ENCODE measurements around the gene ATP13A2.
A peak's percentile ranks its signal among the peaks of the same experiment; 100 is the strongest.

The ATP13A2 gene

DNA sequence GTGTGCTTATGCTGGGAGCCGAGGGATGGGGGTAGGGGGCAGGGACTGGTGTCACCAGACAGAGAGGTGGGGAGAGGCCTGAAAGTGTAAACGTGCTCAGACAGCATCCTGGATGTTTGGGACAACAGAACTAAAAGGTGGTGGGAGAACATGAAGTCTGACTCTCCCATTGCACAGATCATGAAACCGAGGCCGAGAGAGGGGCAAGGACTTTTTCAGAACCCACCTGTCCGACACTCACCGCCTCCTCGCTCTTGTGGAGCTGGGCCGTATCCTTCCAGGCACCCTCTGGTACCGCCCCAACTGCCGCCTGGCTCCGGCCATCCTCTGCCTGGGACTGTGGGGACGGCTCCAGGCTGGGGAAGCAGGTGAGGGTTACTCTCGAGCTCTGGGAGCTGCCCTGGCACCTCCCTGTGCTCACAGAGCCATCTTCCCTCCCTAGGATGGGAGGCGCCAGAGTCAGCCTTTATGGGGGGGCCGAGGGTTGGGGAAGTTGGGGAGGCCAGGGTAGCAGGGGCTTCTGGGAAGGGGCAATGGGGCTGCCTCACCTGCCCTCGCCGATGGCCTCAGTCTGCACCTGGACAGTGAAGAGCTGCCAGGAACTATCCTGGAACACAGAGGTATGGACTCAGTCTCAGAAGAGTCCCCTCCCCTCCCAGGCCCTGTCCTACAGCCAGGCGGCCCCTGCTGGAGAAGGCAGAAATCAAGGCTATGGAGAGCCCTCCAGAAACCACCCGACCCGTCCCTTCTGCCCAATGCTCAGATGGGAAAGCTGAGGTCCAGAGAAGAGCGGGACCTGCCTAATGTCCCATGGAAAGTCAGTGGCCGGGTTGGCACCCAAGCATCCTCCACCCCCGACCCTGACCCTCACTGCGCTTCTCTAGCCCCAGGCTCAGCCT is 7.0 kb downstream of the ATP13A2 start:
- no peak for DNase-seq (ENCODE audit: low spot score)

DNA sequence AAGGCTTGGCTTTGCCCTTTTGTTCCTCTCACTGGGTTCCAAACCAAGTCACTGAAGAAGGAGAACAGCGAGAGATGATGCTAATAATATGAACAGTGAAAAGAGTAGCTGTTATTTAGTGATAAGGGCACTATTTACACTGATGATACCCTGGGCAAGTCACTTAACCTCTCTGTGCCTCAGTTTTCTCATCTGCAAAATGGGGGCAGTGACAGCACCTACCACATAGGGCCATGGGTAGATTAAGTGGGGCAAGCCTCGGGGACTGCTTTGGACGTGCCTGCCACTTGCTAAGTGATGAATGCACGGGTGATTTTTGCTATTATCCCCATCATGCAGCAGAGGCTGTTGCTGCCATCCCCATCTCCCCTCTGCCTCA is 9.2 kb downstream of the ATP13A2 start:
- no peak for DNase-seq (ENCODE audit: low spot score)

DNA sequence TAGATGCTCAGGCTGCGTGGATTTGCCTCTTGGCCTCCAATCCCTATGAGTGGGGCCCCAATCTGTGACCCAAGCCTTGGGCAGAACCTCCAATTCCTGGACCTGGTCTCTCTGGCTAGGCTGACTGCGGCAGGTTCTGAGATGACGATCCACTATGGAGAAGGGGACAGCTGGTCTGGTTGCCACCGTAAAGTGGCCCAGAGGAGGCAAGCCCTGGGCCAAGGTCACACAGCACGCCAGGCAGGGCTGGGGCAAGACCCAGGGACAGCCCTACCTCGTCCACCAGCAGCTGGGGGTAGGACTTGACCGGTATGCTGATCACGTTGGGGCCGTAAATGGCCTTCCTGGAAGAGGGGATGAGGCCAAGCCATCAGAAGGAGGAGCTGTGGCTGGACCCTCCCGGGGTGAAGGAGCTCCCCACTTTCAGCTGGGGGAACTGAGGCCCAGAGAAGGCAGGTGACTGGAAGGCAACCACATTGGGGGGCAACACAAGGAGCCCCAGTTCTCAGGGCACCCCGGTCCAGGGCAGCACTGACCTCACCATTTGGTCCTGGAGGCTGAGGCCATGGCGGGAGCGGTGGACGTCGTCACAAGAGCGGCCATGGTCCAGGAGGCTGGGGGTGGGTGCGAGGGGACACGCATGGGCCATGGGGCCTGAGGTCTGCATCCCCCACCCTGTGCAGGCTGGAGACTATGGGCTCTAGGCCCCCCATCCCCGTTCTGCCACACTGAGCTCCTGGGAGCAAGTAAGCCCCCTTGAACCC is 9.8 kb downstream of the ATP13A2 start:
- DNase-seq (ENCODE audit: low spot score) = no peak

DNA sequence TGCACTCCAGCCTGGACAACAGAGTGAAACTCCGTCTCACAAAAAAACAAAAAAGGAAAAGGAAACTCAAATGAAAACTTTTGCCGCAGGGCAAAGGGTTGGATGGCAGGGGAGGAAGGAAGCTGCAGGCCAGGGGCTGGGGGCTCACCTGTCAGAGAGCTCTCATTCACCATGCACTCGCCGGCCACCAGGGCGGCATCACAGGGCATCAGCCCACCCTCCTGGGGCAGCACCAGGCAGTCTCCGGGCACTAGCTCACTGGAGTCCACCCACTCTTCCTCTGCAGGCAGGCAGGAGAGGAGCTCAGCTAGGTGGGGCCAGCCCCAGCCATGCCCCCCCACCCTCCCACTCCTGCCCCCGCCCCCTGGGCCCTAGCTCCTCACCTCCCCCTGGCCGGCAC is 11.9 kb downstream of the ATP13A2 start:
- no peak for DNase-seq (ENCODE audit: low spot score)

- no peak for DNase-seq (ENCODE audit: low spot score)
Observed at GRCh38 chr1:16998589-16998988, 13.1 kb downstream of the ATP13A2 start.

GRCh38 chr1:16996845-16997244 is 14.9 kb downstream of the ATP13A2 start:
- no peak for DNase-seq (ENCODE audit: low spot score)

GRCh38 chr1:16993521-16994038 is 18.1 kb downstream of the ATP13A2 start:
- DNase-seq (ENCODE audit: low spot score) = no peak

GRCh38 chr1:16992675-16993074 is 19.1 kb downstream of the ATP13A2 start:
- DNase-seq (ENCODE audit: low spot score) = no peak

DNA sequence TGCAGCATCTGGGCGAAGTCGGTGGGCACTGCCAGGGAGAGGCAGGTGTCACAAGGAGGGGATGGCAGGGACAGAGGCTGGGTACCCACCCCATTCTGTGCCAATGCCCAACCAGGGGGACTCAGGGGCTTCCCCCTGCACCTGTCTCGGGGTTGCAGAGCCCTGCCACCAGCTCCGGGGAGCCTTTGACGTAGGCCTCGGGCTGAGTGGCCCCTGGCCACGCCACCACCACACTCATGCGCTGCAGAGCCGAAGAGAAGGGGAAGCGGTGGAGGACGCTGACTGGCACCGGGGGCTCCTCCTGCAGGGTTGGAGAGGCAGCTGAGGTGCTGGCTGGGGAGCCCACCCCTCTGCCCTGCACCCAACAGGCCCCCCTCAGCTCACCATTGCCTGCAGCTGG is 19.6 kb downstream of the ATP13A2 start:
- DNase-seq (ENCODE audit: low spot score) = no peak

GRCh38 chr1:16991571-16991970 is 20.2 kb downstream of the ATP13A2 start:
- DNase-seq (ENCODE audit: low spot score) = no peak

- no peak for DNase-seq (ENCODE audit: low spot score)
Observed at GRCh38 chr1:16989676-16990391, 21.9 kb downstream of the ATP13A2 start.

GRCh38 chr1:16988210-16988609 is 23.5 kb downstream of the ATP13A2 start:
- DNase-seq (ENCODE audit: low spot score) = no peak

DNA sequence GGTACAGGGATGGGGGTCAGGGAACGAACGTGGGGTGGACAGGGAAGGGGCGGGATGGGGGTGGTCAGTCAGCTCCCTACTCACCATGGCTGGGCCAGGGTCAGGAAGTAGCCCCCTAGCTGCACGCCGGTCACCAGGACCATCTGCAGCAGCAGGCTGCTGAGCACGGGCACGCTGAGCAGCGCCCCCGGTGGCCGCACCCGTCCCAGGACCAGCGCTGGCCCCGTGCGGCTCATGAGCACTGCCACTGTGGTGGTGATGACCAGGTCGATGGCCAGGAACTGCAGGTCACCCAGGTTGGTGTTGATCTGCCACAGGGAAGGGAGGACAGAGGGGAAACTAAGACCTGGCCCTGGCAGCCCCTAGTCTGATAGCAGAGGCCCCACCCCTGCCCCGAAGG is 24.8 kb downstream of the ATP13A2 start:
- DNase-seq (ENCODE audit: low spot score) = no peak

- DNase-seq (ENCODE audit: low spot score) = no peak
Observed at GRCh38 chr1:16986560-16986959, 25.2 kb downstream of the ATP13A2 start.

DNA sequence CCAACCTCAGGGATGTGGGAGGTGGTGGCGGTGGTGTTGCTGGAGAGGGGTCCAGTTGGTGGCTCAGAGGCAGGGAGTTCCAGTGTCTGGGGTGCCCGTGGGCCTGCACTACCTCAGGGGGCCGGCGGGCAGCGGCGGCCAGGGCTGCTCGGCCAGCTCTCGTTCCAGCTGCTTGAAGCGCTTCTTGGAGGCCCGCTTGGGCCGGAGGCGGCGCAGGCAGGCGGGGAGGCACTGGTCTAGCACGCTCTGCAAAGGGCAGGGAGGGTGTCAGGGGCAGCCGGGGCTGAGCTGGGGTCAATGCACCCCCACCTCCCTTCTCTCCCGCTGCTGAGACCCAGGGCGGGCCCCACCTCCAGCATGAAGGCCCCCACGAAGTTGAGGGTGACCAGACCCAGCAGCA is 25.6 kb downstream of the ATP13A2 start:
- DNase-seq (ENCODE audit: low spot score) = no peak

- DNase-seq (ENCODE audit: low spot score) = no peak
Observed at GRCh38 chr1:16984717-16985116, 27.0 kb downstream of the ATP13A2 start.

DNA sequence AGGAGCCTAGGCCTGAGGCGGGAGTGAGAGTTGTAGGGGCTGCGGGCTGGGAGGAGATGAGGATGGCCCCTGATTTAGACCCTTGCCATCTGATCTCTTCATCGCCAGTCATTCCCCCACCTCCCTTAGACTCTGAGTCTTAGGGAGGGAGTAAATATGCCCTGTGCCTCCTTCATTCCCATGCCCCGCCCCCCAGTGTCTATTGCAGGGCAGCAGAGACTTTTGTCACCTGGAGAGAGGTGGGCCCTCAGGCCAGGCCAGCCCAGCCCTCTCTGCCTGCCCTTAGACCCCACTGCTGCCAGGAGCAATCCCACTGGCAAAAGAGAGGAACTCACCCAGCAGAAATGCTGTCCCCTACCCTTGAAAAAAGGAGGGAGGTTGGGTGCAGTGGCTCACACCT is 28.1 kb downstream of the ATP13A2 start:
- no peak for DNase-seq (ENCODE audit: low spot score)

GRCh38 chr1:16982902-16983301 is 28.8 kb downstream of the ATP13A2 start:
- no peak for DNase-seq (ENCODE audit: low spot score)

GRCh38 chr1:16981269-16981849 is 30.4 kb downstream of the ATP13A2 start:
- peak; percentile 35 for DNase-seq (ENCODE audit: low spot score)

GRCh38 chr1:16980473-16981268 is 31.1 kb downstream of the ATP13A2 start, which contains the start of gene MFAP2:
TSS of gene MFAP2 (minus strand) at chr1:16980620. CDS start at chr1:16978273, 2,347 bp downstream.
- DNase-seq (ENCODE audit: low spot score) = no peak
